ENCODE data around the gene PSMD13. TPM values are rescaled to one million over a fixed set of nuclear protein-coding genes. Genes with fewer than 3 reads are reported as not detected.

PSMD13 gene
- total and polyA plus RNA-seq, 2 of the 13 experiments (the other 11 are each of a cell fraction or from before 2014, with no cell fraction given), result 83.0 to 117 TPM

GRCh38 chr11:279966-280705 lies 43.4 kb downstream of the PSMD13 start (continued):
- no peak for TF ChIP-seq ZFP41 (CRISPR knock-in tag; IDR thresholded peaks at IDR 0.05; ENCODE audit: borderline replicate concordance)
- no peak for TF ChIP-seq ZNF34 (CRISPR knock-in tag; IDR thresholded peaks at IDR 0.05; ENCODE audit: borderline replicate concordance)
- TF ChIP-seq SMYD3 (CRISPR knock-in tag; IDR thresholded peaks at IDR 0.05), result no peak
- no peak for TF ChIP-seq ZNF549 (CRISPR knock-in tag; IDR thresholded peaks at IDR 0.05)
- peak; percentile 21; the same call in 1 of the 2 replicates for TF ChIP-seq UBTF (CRISPR knock-in tag; IDR thresholded peaks at IDR 0.05)
- peak; percentile 11 for TF ChIP-seq AGO1 (IDR thresholded peaks at IDR 0.05; ENCODE audit: low read depth, low read length, poor library complexity, severe bottlenecking)
- peak; percentile 73 for TF ChIP-seq MIER2 (CRISPR knock-in tag; IDR thresholded peaks at IDR 0.05)
- TF ChIP-seq IKZF1 (IDR thresholded peaks at IDR 0.05), result no peak
- 0 out of 2 replicates have a peak, but pooled peaks have one; percentile 22 for TF ChIP-seq EED (CRISPR knock-in tag; IDR thresholded peaks at IDR 0.05)
- peak; percentile 31; the same call in 1 of the 2 replicates for TF ChIP-seq NKX3-1 (CRISPR knock-in tag; IDR thresholded peaks at IDR 0.05)
- no peak for TF ChIP-seq ZBTB40 (IDR thresholded peaks at IDR 0.05)
- no peak for TF ChIP-seq ZBTB40 (CRISPR knock-in tag; IDR thresholded peaks at IDR 0.05)
- peak; percentile 67; the same call in 1 of the 2 replicates for TF ChIP-seq HIC2 (CRISPR knock-in tag; IDR thresholded peaks at IDR 0.05; ENCODE audit: low read depth)

Data from HepG2 (cell line).